NT2/D1 (cell line): Measurements from ENCODE around the gene HOXA2.

Experiments
- DNase-seq: peaks from one replicate; pipeline ENCODE4 v3.0.0-alpha.2; 2011; ENCODE audit warnings: low read depth, low spot score
- H3K27me3 ChIP-seq: 2 replicates; pipeline ENCODE4 v1.6.0; 2011; ENCODE audit warnings: mild to moderate bottlenecking; ENCODE audit not compliant: insufficient read length, insufficient read depth
- H3K36me3 ChIP-seq: 2 replicates; pipeline ENCODE4 v1.6.1; 2011; ENCODE audit warnings: mild to moderate bottlenecking, low read length, mixed read lengths; ENCODE audit not compliant: insufficient read depth, insufficient read length
- H3K4me1 ChIP-seq: 2 replicates; pipeline ENCODE4 v1.5.1; 2011; ENCODE audit not compliant: insufficient read depth, insufficient read length
- H3K4me3 ChIP-seq: 2 replicates; pipeline ENCODE4 v1.5.1; 2011; ENCODE audit warnings: low read depth; ENCODE audit not compliant: insufficient read length
- H3K9ac ChIP-seq: 2 replicates; pipeline ENCODE4 v1.6.0; 2011; ENCODE audit warnings: low read depth; ENCODE audit not compliant: insufficient read length
- H3K9me3 ChIP-seq: 2 replicates; pipeline ENCODE4 v1.5.1; 2011; ENCODE audit warnings: mild to moderate bottlenecking, low read length; ENCODE audit not compliant: insufficient read depth
- SUZ12 ChIP-seq: IDR thresholded peaks from 2 replicates; pipeline ENCODE4 v1.6.1; 2011; ENCODE audit not compliant: insufficient read length, insufficient read depth; ENCODE audit errors: extremely low read depth
- YY1 ChIP-seq: IDR thresholded peaks from 2 replicates; pipeline ENCODE4 v1.6.1; 2011; ENCODE audit not compliant: insufficient read length, insufficient read depth
- ZNF274 ChIP-seq: IDR thresholded peaks from 2 replicates; pipeline ENCODE4 v1.6.1; 2011; ENCODE audit warnings: mild to moderate bottlenecking, low read depth, low read length

Gene HOXA2

DNA sequence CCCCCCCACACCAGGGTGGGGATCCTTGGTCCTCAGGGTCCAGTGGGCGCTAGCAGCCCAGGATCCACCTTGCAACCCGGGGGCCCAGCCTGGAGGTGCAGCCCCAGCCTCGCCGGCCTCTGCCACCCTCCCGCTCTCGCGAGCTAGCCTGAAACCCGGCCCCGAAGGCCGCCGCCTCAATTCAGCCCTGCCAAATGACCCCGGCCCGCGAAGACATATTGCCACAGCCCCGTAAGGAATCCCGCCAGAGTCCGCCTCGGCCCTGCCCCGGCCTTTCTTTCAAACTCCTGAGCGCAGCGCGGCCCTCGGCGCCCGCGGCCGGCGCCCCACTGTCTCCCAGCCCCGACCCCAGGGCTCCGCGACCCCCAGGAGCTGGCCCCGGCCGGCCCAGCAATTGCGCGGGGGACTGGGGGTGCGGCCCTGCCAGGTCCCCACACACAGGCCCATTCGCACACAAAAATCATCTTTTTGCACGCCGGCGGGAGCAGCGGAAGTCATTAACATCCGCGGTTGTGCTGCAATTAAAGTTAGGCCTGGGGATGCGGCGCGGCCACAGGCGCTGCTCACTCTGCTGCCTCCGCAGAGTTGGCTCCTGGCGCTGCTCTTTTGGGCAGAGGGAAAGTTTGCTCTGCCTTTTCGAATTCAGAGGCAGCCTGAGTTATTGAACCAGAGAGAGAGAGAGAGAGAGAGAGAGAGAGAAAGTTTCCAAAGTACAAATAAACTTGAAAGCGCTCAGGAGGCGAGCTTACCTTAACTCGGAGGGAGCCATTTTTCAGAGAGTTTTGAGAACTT, 37.0 kb upstream of the HOXA2 start:
- Histone ChIP-seq H3K4me1 (no peaks in the 10 kb centered on the region), H3K9ac (peak overlapping the region; percentile 43), H3K27me3 (peaks cover 99% of the 10 kb centered on the region), H3K4me3 (peak overlapping the region; percentile 20), H3K36me3 (no peaks in the 10 kb centered on the region), H3K9me3 (no peaks in the 10 kb centered on the region)
- TF ChIP-seq SUZ12 (peak; percentile 99), ZNF274 (no peak)
- DNase-seq = no peak

DNA sequence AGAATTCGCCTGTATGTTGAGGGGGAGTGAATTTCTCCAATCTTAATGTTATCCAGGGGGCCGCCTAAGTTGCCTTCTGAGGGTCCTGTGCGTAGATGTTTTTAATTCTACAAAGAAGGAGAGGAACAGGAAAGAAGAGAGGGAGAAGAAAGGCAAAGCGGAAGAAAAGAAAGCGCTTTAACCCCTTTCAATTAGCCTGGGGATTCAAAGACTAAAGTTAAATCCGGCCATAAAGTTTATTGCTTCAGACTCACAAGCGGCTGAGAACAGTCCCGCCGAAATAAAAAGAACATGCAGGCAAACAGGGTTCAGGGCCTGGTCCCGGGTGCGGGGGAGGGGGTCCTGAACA, 36.5 kb upstream of the HOXA2 start:
- Histone ChIP-seq H3K4me1 (no peaks in the 10 kb centered on the region), H3K4me3 (peak overlapping the region; percentile 20), H3K27me3 (peaks cover 99% of the 10 kb centered on the region), H3K36me3 (no peaks in the 10 kb centered on the region), H3K9ac (peak overlapping the region; percentile 43), H3K9me3 (no peaks in the 10 kb centered on the region)
- DNase-seq = no peak
- TF ChIP-seq SUZ12 = no peak
- TF ChIP-seq YY1 = no peak
- TF ChIP-seq ZNF274 = no peak

DNA sequence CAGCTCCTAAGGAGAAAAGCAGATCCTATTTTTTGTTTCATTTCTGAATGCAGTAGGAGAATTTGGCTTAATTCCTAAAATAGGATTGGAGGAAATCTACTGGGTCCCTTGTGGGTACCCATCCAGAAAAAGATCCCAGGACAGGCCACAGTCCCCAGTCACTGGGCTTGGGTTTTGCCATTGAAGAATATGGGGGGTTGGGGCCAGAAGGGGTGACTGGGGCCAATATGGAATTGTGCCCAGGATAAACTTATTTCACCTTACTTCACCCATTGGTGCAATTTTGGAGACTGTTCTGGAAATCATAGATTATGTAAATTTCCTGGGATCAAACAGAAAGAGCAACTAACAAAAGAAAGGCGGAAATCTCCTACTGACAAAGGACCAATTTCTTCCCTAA, 36.0 kb upstream of the HOXA2 start:
- Histone ChIP-seq H3K36me3 (no peaks in the 10 kb centered on the region), H3K9me3 (no peaks in the 10 kb centered on the region), H3K4me1 (no peaks in the 10 kb centered on the region), H3K4me3 (no peak overlapping the region), H3K9ac (no peak overlapping the region), H3K27me3 (peaks cover 100% of the 10 kb centered on the region)
- DNase-seq = no peak
- TF ChIP-seq SUZ12 = no peak
- TF ChIP-seq ZNF274 = no peak
- TF ChIP-seq YY1 = no peak

DNA sequence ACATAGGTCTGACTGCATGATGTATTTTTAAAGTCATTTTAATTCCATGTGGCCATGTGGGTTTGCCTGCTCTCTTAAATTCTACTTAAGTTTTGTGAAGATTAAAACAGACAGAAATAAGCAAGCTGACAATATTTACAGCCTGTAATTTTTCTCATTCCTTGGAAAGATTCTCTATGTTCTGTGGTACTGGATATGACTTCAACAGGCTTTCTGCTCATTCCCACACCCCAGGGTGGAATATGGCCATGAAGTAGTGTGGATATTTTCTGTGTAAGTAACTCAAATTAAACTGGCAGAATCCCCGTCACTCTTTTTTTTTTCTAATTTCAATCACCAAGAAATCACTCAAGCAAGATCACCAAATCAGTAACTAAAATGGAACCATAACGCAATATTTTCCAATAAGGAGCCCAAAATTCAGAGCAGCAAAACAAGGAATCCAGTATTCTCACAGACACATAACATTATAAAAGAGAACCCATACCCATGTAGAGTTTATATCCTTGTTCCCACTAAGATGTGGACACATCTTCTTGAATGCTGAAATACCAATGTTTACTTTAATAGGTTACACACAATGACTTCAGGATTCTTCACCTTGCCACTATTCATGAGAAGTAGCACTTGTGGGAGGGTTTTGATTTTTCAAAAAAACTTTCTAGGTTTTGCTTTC, 35.3 kb upstream of the HOXA2 start:
- H3K9me3 ChIP-seq = no peaks in the 10 kb centered on the region
- H3K4me3 ChIP-seq = no peak overlapping the region
- TF ChIP-seq YY1 (no peak), SUZ12 (no peak), ZNF274 (no peak)
- no peaks in the 10 kb centered on the region for H3K36me3 ChIP-seq
- H3K27me3 ChIP-seq = peaks cover 100% of the 10 kb centered on the region
- H3K4me1 ChIP-seq = no peaks in the 10 kb centered on the region
- no peak for DNase-seq
- H3K9ac ChIP-seq = no peak overlapping the region

DNA sequence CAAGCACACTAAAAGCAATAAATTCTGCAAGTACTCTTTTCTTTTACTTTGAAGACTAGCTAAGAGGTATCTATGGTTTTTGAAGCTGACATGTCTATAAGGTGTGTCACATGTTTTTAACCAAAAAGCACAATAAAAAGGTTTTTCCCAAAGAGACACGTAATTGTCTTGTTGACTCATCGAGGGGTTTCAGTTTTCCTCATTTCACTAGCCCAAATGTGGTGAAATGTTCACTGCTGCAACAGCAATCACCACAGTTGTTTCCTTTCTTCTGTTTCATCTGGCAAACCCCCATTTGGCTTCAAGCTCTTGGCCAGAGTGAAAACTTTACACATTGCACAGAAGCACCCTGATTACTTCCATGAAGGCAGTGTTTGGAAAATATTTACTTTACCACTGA, 31.9 kb upstream of the HOXA2 start:
- TF ChIP-seq SUZ12 = no peak
- no peak for TF ChIP-seq ZNF274
- TF ChIP-seq YY1 = no peak
- Histone ChIP-seq H3K27me3 (peaks cover 98% of the 10 kb centered on the region), H3K4me1 (no peaks in the 10 kb centered on the region), H3K4me3 (no peak overlapping the region), H3K9me3 (no peaks in the 10 kb centered on the region; the same call in 1 of the 2 replicates), H3K36me3 (no peaks in the 10 kb centered on the region), H3K9ac (no peak overlapping the region)
- no peak for DNase-seq

DNA sequence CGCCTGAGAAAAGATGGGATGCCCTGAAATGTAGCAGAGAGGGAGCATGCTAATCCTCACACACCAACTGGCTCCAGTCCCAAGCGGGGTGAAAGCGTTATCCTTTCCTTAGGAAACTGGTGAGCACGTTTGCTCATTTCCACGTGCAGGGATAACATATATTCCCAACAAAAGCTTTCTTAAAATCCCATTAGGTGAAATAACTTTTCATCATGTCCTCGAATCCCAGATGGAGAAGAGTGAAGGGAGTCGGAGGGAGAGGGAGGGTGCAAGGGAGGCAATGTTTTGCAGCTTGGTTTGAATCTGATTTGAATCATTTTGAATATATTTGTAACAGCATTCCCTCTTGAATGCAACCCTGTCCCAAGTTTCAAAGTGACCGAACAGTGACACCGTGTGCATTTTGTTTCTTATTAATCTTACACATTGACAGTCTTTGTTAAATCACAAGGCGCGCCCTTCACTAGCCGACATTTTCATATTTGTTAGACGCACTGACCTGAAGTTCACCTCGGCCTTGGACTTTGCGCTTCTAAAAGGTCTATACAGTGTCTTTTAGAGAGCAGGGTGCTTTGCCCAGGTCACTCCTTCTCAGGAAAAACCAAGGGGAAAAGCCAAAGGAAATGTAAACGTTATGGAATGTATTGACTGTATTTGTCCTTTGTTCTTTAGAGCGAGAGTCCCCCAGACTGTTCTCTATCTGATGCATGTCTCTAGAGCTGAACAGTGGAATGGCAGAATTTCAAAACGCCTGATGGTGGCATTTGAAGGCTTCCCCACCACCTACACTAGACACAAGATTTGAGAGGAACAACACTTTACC, 31.1 kb upstream of the HOXA2 start:
- H3K27me3 ChIP-seq = peaks cover 98% of the 10 kb centered on the region
- no peaks in the 10 kb centered on the region; the same call in 1 of the 2 replicates for H3K9me3 ChIP-seq

More for the DNA sequence above, 31.1 kb upstream of the HOXA2 start:
- Histone ChIP-seq H3K4me3 (no peak overlapping the region), H3K4me1 (no peaks in the 10 kb centered on the region), H3K9ac (no peak overlapping the region), H3K36me3 (no peaks in the 10 kb centered on the region)
- no peak for TF ChIP-seq SUZ12
- TF ChIP-seq YY1 = no peak
- TF ChIP-seq ZNF274 = no peak
- no peak for DNase-seq
